ENCODE measurements around the gene WDR17. TPM values are rescaled to one million over a fixed set of nuclear protein-coding genes. Genes with fewer than 3 reads are reported as not detected.

Gene WDR17
- total RNA-seq (2014; rRNA removed; shearing (Covaris generic)) = 1.0 and 1.1 TPM in 2 replicates

DNA sequence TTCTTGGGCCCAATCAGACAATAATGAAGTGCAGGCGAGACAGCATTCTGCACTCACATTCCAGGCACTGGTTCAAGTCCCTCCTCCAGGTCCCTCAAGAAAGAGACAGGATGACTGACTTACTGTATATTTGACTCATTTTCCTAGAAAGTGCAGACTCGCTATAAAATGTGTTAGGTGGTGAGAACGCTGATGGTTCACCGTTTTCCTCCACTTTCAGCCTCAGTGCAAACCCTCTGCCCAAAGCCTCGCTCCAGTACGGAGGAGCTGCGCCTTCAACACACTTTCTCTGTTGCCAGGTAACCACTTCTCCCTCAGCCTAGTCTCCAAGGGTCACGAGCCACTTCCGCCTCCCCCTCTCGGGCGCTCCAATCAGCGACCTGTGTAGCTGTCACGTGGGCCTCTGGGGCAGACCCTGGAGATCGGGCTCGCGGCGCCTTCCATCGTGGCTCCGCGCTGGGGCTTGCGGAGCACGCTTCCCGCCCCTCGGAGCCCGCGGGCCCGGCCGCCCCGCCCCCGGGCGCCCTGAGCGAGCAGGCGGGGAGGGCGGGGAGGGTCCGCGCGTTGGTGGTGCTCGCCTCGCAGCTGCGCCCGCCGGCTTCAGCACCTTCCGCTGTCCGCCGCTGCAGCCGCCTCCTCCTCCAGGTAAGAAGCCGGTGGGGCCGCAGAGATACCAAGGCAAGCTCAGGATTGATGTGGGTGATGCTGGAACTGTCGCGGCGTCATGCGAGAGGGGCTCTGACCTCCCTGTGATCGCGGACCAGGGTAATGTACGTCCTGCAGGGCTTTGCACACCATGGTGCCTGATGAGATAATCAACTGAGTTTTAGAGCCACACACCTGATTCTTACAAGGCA lies at the start of gene WDR17:
Gene WDR17, plus strand, starts transcription at position 407 of the 857 bp plus-strand sequence. CDS start 45,740 bp downstream, outside the sequence.
- Histone ChIP-seq H3K27me3 (ENCODE audit: control insufficient read depth, insufficient read depth, low read length) (no peaks in the 10 kb centered on the region), H3K4me3 (ENCODE audit: insufficient read depth, low read depth, low read length) (peak within 1 kb of the TSS; percentile 56), H3K36me3 (replicated peaks; ENCODE audit: control insufficient read depth, insufficient read depth, low read length) (no peaks in the 10 kb centered on the region)
- DNase-seq = peak; percentile 93

DNA sequence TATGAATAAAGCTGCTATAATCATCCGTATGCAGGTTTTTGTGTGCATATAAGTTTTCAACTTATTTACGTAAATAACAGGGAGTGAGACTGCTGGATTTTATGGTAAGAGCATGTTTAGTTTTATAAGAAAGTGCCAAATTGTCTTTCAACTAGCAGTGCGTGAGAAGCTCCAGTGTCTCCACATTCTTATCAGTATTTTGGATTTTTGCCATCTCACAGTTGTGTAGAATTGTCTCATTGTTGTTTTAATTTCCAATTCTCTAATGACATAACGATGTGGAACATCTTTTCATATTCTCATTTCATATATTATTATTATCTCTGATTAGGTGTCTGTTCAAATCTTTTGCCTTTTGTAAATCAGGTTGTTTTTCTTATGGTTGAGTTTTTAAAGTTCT lies 49.0 kb upstream of the WDR17 start:
- no peaks in the 10 kb centered on the region for H3K27me3 ChIP-seq (ENCODE audit: control insufficient read depth, insufficient read depth, low read length)
- DNase-seq = no peak
- no peaks in the 10 kb centered on the region for H3K36me3 ChIP-seq (replicated peaks; ENCODE audit: control insufficient read depth, insufficient read depth, low read length)
- H3K4me3 ChIP-seq (ENCODE audit: insufficient read depth, low read depth, low read length) = no peak overlapping the region

DNA sequence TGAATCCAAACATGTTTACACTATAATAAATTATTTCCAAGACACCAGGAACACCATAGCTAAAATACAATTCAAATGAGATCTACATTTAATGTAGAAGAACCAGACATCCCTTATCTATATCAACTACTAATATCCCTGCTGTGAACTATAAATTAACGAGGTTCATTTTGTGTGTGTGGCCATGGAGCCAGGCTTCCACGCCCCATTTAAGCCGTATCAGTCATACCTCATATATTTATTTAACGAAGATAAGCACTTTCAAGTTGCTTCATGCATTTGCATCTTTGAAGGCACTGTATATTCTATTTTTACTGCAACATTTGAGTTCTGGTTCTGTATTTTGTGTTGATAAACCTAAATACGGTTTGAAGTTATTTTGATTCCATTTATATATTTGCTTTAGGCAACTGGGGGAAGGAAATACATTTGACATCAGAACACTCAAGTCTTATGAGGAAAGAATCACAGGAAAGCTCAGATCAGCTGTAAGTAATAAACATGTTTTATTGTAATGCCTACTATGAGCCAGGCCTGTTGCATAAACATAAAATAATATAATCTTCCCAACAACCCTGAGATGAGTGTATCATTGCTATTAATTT lies 45.1 kb upstream of the WDR17 start:
- H3K36me3 ChIP-seq (replicated peaks; ENCODE audit: control insufficient read depth, insufficient read depth, low read length) = no peaks in the 10 kb centered on the region
- DNase-seq = no peak
- H3K27me3 ChIP-seq (ENCODE audit: control insufficient read depth, insufficient read depth, low read length) = no peaks in the 10 kb centered on the region
- no peak overlapping the region for H3K4me3 ChIP-seq (ENCODE audit: insufficient read depth, low read depth, low read length)

GRCh38 chr4:176030391-176030790 lies 35.2 kb upstream of the WDR17 start:
- H3K36me3 ChIP-seq (replicated peaks; ENCODE audit: control insufficient read depth, insufficient read depth, low read length) = no peaks in the 10 kb centered on the region
- H3K27me3 ChIP-seq (ENCODE audit: control insufficient read depth, insufficient read depth, low read length) = no peaks in the 10 kb centered on the region
- DNase-seq = no peak
- H3K4me3 ChIP-seq (ENCODE audit: insufficient read depth, low read depth, low read length) = no peak overlapping the region

DNA sequence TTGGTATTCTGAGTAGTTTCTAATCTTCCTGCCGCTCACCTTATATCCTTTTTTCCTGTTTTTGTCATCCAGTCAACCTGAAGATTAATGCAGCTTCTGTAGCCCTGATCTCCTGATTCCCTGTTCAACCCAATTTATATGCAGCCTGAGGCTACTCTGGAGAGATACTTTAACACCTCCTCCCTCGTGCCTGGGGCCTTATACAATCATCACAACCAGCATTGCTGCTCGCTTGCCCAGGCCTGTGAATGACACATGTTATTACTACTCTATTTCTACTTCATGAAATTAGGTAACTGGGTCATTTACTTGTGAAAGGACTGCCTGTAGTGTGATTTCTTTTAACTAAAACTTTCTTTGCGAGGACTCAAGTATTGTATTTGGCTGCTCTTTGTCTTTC lies 33.7 kb upstream of the WDR17 start:
- no peak overlapping the region for H3K4me3 ChIP-seq (ENCODE audit: insufficient read depth, low read depth, low read length)
- H3K27me3 ChIP-seq (ENCODE audit: control insufficient read depth, insufficient read depth, low read length) = no peaks in the 10 kb centered on the region
- DNase-seq = no peak
- H3K36me3 ChIP-seq (replicated peaks; ENCODE audit: control insufficient read depth, insufficient read depth, low read length) = no peaks in the 10 kb centered on the region

GRCh38 chr4:176032454-176032853 lies 33.2 kb upstream of the WDR17 start:
- no peak for DNase-seq
- Histone ChIP-seq H3K36me3 (replicated peaks; ENCODE audit: control insufficient read depth, insufficient read depth, low read length) (no peaks in the 10 kb centered on the region), H3K4me3 (ENCODE audit: insufficient read depth, low read depth, low read length) (no peak overlapping the region), H3K27me3 (ENCODE audit: control insufficient read depth, insufficient read depth, low read length) (no peaks in the 10 kb centered on the region)

GRCh38 chr4:176034499-176034898 lies 31.1 kb upstream of the WDR17 start:
- no peak overlapping the region for H3K4me3 ChIP-seq (ENCODE audit: insufficient read depth, low read depth, low read length)
- no peaks in the 10 kb centered on the region for H3K36me3 ChIP-seq (replicated peaks; ENCODE audit: control insufficient read depth, insufficient read depth, low read length)
- DNase-seq = no peak
- no peaks in the 10 kb centered on the region for H3K27me3 ChIP-seq (ENCODE audit: control insufficient read depth, insufficient read depth, low read length)

GRCh38 chr4:176034936-176035335 lies 30.7 kb upstream of the WDR17 start:
- Histone ChIP-seq H3K27me3 (ENCODE audit: control insufficient read depth, insufficient read depth, low read length) (no peaks in the 10 kb centered on the region), H3K4me3 (ENCODE audit: insufficient read depth, low read depth, low read length) (no peak overlapping the region), H3K36me3 (replicated peaks; ENCODE audit: control insufficient read depth, insufficient read depth, low read length) (no peaks in the 10 kb centered on the region)
- no peak for DNase-seq

DNA sequence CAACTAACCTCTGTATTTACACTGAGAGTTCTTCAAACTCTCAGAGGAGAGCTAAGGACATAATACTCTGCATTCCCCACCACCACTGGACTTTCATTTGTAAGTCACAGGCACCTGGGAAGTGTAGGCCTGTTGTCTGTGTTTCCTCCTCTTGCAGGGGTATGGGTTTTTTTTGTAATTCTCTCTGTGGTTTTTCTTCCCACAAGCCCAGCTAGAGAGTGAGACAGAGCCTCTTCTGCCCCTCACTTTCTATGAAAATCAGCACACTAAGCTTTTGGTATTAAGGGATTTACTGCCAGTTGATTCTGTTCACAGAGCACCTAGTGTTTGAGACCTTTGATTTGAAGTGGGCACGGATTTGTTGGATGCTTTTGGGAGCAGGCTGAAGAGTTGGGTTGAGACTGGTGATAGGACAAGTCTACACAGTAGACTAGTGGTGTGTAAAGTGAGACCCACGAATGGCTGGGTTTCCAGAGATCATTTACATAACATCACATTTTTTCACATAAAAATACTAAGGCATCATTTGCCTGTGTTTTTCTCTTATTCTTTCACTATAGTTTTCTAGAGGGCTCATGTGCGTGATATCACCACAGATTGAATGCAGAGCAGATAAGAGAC lies 28.9 kb upstream of the WDR17 start:
- no peaks in the 10 kb centered on the region for H3K36me3 ChIP-seq (replicated peaks; ENCODE audit: control insufficient read depth, insufficient read depth, low read length)
- DNase-seq = no peak
- no peaks in the 10 kb centered on the region for H3K27me3 ChIP-seq (ENCODE audit: control insufficient read depth, insufficient read depth, low read length)
- H3K4me3 ChIP-seq (ENCODE audit: insufficient read depth, low read depth, low read length) = no peak overlapping the region

DNA sequence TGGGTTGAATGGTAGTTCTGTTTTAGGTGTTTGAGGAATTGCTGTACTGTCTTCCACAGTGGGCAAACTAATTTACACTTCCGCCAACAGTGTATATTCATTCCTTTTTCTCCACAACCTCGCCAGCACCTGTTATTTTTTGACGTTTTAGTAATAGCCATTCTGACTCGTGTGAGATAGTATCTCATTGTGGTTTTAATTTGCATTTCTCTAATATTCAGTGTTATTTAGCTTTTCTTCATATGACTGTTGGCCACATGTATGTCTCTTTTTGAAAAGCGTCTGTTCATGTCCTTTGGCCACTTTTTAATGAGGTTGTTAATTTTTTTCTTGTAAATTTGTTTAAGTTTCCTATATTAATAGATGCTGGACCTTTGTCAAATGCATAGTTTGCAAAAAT lies 26.9 kb upstream of the WDR17 start:
- H3K4me3 ChIP-seq (ENCODE audit: insufficient read depth, low read depth, low read length) = no peak overlapping the region
- H3K36me3 ChIP-seq (replicated peaks; ENCODE audit: control insufficient read depth, insufficient read depth, low read length) = no peaks in the 10 kb centered on the region
- no peaks in the 10 kb centered on the region for H3K27me3 ChIP-seq (ENCODE audit: control insufficient read depth, insufficient read depth, low read length)
- no peak for DNase-seq

DNA sequence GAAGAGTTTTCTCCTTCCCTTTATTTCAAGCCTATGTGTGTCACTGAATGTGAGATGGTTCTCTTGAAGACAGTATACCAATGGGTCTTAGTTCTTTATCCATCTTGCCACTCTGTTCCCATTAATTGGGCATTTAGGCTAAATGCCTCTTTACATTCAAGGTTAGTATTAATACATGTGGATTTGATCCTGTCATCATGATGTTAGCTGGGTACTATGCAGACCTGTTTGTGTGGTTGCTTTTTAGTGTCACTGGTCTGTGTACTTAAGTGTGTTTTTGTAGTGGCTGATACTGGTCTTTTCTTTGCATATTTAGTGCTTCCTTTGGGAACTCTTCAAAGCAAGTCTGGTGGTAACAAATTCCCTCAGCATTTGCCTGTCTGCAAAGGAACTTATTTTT lies 23.4 kb upstream of the WDR17 start:
- DNase-seq = no peak
- Histone ChIP-seq H3K27me3 (ENCODE audit: control insufficient read depth, insufficient read depth, low read length) (no peaks in the 10 kb centered on the region), H3K4me3 (ENCODE audit: insufficient read depth, low read depth, low read length) (no peak overlapping the region), H3K36me3 (replicated peaks; ENCODE audit: control insufficient read depth, insufficient read depth, low read length) (no peaks in the 10 kb centered on the region)

GRCh38 chr4:176043838-176044588 lies 21.6 kb upstream of the WDR17 start:
- Histone ChIP-seq H3K4me3 (ENCODE audit: insufficient read depth, low read depth, low read length) (no peak overlapping the region), H3K27me3 (ENCODE audit: control insufficient read depth, insufficient read depth, low read length) (no peaks in the 10 kb centered on the region), H3K36me3 (replicated peaks; ENCODE audit: control insufficient read depth, insufficient read depth, low read length) (no peaks in the 10 kb centered on the region)
- no peak for DNase-seq

DNA sequence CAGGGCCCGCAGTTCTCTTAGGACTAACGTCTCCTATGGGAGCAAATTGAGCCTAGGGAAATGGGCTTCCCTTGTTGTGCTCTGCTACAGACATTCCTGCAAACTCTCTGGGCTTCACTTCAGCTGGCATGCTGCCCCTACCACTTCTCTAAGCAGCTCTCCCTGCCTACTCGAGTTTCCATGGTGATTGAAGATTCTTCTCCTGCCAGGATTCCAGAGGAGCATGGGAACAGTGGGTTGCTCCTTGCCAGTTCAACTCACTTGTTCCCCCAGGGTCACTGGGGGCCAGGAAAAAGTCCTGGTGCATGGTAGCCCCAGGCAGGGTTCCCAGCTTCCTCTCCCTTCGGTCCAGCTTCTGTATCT lies 21.1 kb upstream of the WDR17 start:
- Histone ChIP-seq H3K4me3 (ENCODE audit: insufficient read depth, low read depth, low read length) (no peak overlapping the region), H3K27me3 (ENCODE audit: control insufficient read depth, insufficient read depth, low read length) (no peaks in the 10 kb centered on the region), H3K36me3 (replicated peaks; ENCODE audit: control insufficient read depth, insufficient read depth, low read length) (no peaks in the 10 kb centered on the region)
- no peak for DNase-seq

GRCh38 chr4:176048631-176049030 lies 17.0 kb upstream of the WDR17 start:
- Histone ChIP-seq H3K4me3 (ENCODE audit: insufficient read depth, low read depth, low read length) (no peak overlapping the region), H3K36me3 (replicated peaks; ENCODE audit: control insufficient read depth, insufficient read depth, low read length) (no peaks in the 10 kb centered on the region), H3K27me3 (ENCODE audit: control insufficient read depth, insufficient read depth, low read length) (no peaks in the 10 kb centered on the region)
- no peak for DNase-seq
